Fibroblast of lung (primary cell): ENCODE results near the gene SDK2. TPM values are rescaled to one million over a fixed set of nuclear protein-coding genes. Genes with fewer than 3 reads are reported as not detected.
"Not testable (repeated sequence)": the region's sequence is repeated elsewhere in the genome, so short reads cannot be mapped to it uniquely, and the experiment has no call there.

Experiments
- DNase-seq, 2 donors: peaks; one replicate each; pipeline versions ENCODE4 v3.0.0 to v3.0.0-alpha.2; 2010; ENCODE audit warnings: low read depth in 2 of 2
- H2AFZ ChIP-seq: 2 replicates; pipeline ENCODE4 v1.5.1; 2012; ENCODE audit warnings: low read length, control low read depth, inconsistent platforms
- H3K27ac ChIP-seq: 2 replicates; pipeline ENCODE4 v1.5.1; 2011; ENCODE audit warnings: low read length, control low read depth; ENCODE audit not compliant: insufficient read depth
- H3K27me3 ChIP-seq: 2 replicates; pipeline ENCODE4 v1.5.1; 2011; ENCODE audit warnings: mild to moderate bottlenecking, low read length; ENCODE audit not compliant: control insufficient read depth, insufficient read depth
- H3K36me3 ChIP-seq: 2 replicates; pipeline ENCODE4 v1.5.1; 2011; ENCODE audit warnings: low read length; ENCODE audit not compliant: control insufficient read depth, insufficient read depth
- H3K4me1 ChIP-seq: 2 replicates; pipeline ENCODE4 v1.5.1; 2011; ENCODE audit warnings: low read length; ENCODE audit not compliant: control insufficient read depth, insufficient read depth; ENCODE audit errors: extremely low read depth
- H3K4me2 ChIP-seq: 2 replicates; pipeline ENCODE4 v1.5.1; 2011; ENCODE audit warnings: low read length, control low read depth; ENCODE audit not compliant: insufficient read depth; ENCODE audit errors: extremely low read depth
- H3K4me3 ChIP-seq, 4 experiments: fragments of 200-600 bp in 1 of 4; sonication (generic) in 1 of 4; replicated peaks in 1 of 4; 2 replicates each; pipeline ENCODE4 v1.5.1; 2011 to 2016; ENCODE audit warnings: low read length in 4 of 4, low read depth in 3 of 4, mild to moderate bottlenecking in 3 of 4, control low read depth in 2 of 4, inconsistent platforms in 1 of 4, mixed read lengths in 1 of 4; ENCODE audit not compliant: insufficient read depth in 1 of 4; ENCODE audit errors: control extremely low read depth in 1 of 4
- H3K79me2 ChIP-seq: 2 replicates; pipeline ENCODE4 v1.5.1; 2012; ENCODE audit warnings: mild to moderate bottlenecking, low read length, inconsistent platforms; ENCODE audit not compliant: control insufficient read depth, insufficient read depth
- H3K9ac ChIP-seq: 2 replicates; pipeline ENCODE4 v1.5.1; 2011; ENCODE audit warnings: mild to moderate bottlenecking, low read length, control low read depth; ENCODE audit not compliant: insufficient read depth
- H3K9me3 ChIP-seq: 2 replicates; pipeline ENCODE4 v1.5.1; 2012; ENCODE audit warnings: low read depth, low read length; ENCODE audit not compliant: control insufficient read depth, insufficient read depth
- H4K20me1 ChIP-seq: 2 replicates; pipeline ENCODE4 v1.5.1; 2011; ENCODE audit warnings: low read length; ENCODE audit not compliant: control insufficient read depth, insufficient read depth; ENCODE audit errors: extremely low read depth
- EZH2 ChIP-seq: IDR thresholded peaks from 2 replicates; pipeline ENCODE4 v1.5.1; 2012; ENCODE audit warnings: low read length, control low read depth, mild to moderate bottlenecking; ENCODE audit errors: missing control alignments
- polyA plus RNA-seq, 2 donors: library from polyadenylated mRNA; depleted of rRNA in 1 of 2; stranded (reverse) in 1 of 2; unstranded in 1 of 2; fragments of >200 nt; gene quantifications; 2 replicates each; pipeline ENCODE4 v1.2.1, GENCODE V29; 2011 to 2012; ENCODE audit warnings: missing spikeins in 1 of 2
- total RNA-seq: library from RNA; depleted of rRNA; stranded (reverse); fragments of >200 nt; gene quantifications from 2 replicates; pipeline ENCODE4 v1.2.1, GENCODE V29; 2014
- TF ChIP-seq, protein P1 (sequence below), 2 donors: IDR thresholded peaks in 1 of 2; conservative IDR thresholded peaks in 1 of 2; 1 replicate in 1 of 2; 2 replicates in 1 of 2; pipeline ENCODE4 v1.5.1; 2011 to 2012; ENCODE audit warnings: low read length in 2 of 2, control low read depth in 1 of 2, inconsistent platforms in 1 of 2, low read depth in 1 of 2, mild to moderate bottlenecking in 1 of 2

The SDK2 gene
- total and polyA plus RNA-seq, 2 donors (not counting 1 experiment from before 2014, with no cell fraction given), result under 0.01 to 0.01 TPM

DNA sequence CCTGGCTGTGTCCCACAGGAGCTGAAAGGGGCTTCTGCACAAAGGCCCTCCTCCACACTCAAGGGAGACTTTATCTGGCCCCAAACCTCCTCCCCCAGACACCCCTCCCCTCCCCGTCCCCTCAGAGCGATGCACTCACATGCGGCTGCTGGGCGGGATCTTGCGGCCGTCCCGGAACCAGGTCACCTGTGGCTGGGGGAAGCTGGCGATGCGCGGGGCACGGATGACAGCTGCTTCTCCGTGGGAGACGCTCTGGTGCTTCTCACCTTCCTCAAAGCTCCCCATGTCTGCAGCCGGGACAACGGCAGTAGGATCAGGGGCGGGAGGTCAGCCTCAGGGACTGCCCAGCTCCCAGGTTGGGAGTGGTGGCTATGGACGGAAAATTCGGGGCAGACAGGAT lies 188.5 kb downstream of the SDK2 start:
- no peak overlapping the region for H2AFZ ChIP-seq
- no peak overlapping the region for H3K9ac ChIP-seq
- no peaks in the 10 kb centered on the region for H4K20me1 ChIP-seq
- H3K36me3 ChIP-seq, result no peaks in the 10 kb centered on the region
- no peak overlapping the region for H3K4me2 ChIP-seq
- H3K27me3 ChIP-seq, result no peaks in the 10 kb centered on the region
- TF ChIP-seq, protein P1, sequence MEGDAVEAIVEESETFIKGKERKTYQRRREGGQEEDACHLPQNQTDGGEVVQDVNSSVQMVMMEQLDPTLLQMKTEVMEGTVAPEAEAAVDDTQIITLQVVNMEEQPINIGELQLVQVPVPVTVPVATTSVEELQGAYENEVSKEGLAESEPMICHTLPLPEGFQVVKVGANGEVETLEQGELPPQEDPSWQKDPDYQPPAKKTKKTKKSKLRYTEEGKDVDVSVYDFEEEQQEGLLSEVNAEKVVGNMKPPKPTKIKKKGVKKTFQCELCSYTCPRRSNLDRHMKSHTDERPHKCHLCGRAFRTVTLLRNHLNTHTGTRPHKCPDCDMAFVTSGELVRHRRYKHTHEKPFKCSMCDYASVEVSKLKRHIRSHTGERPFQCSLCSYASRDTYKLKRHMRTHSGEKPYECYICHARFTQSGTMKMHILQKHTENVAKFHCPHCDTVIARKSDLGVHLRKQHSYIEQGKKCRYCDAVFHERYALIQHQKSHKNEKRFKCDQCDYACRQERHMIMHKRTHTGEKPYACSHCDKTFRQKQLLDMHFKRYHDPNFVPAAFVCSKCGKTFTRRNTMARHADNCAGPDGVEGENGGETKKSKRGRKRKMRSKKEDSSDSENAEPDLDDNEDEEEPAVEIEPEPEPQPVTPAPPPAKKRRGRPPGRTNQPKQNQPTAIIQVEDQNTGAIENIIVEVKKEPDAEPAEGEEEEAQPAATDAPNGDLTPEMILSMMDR (conservative IDR thresholded peaks at IDR 0.05 in 1 of 2, IDR thresholded peaks at IDR 0.05 in 1 of 2; ENCODE audit: low read depth in 1 of 2, low read length in 2 of 2), result no peak
- TF ChIP-seq EZH2, result no peak
- H3K4me1 ChIP-seq, result no peaks in the 10 kb centered on the region
- H3K4me3 ChIP-seq, result no peak overlapping the region
- no peak for DNase-seq
- H3K9me3 ChIP-seq, result no peaks in the 10 kb centered on the region
- H3K27ac ChIP-seq, result no peak overlapping the region
- H3K79me2 ChIP-seq, result no peaks in the 10 kb centered on the region

DNA sequence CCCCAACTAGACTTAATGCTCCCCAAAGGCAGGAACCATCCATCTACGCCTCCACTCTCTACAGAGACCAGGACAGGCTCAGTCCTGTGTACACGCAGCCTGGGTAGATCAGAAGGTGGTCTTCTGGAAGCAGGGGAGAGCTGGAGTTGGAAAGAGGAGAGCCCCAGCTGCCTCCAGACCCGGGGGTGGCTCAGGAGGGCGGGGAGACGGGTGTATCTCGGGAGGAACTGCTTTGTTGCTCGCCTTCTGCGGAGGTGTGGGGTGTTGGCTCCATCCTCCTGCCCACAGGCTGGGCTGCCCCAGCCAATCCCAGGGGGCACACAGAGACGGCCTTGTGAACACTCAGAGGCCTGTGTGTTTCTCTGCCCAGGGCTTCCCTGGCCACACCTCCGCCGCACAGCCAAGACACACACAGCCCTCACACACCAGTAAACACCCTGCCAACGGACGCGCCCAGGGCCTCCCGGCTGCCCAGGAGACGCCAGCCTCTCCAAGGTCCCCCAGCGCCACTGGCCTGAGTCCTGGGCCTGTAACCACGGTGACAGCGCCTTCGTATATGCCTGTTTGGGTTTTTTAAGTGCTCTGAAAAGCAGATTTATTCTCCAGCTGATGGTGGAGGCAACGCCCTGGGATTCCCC lies 189.1 kb downstream of the SDK2 start:
- Histone ChIP-seq H3K27me3 (no peaks in the 10 kb centered on the region), H3K4me2 (no peak overlapping the region), H3K9me3 (no peaks in the 10 kb centered on the region), H3K36me3 (no peaks in the 10 kb centered on the region), H2AFZ (no peak overlapping the region), H3K9ac (no peak overlapping the region), H3K27ac (no peak overlapping the region), H3K79me2 (no peaks in the 10 kb centered on the region), H3K4me1 (no peaks in the 10 kb centered on the region), H3K4me3 (no peak overlapping the region), H4K20me1 (no peaks in the 10 kb centered on the region)
- no peak for DNase-seq
- TF ChIP-seq EZH2, result no peak
- TF ChIP-seq, protein P1 (conservative IDR thresholded peaks at IDR 0.05 in 1 of 2, IDR thresholded peaks at IDR 0.05 in 1 of 2; ENCODE audit: low read depth in 1 of 2, low read length in 2 of 2), result no peak

DNA sequence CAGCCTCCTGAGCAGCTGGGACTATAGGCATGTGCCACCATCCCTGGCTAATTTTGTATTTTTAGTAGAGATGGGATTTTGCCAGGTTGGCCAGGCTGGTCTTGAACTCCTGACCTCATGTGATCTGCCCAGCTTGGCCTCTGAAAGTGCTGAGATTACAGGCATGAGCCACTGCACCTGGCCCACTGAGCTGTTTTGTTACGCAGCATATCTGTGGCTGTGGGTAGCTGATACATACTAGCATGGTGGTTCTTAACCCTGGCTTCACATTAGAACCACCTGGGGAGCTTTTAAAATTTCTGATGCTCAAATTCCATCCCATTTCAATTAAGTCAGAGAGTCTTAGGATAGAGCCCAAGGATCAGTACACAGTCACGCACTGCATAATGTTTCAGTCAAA lies 190.8 kb downstream of the SDK2 start:
- H3K79me2 ChIP-seq, H3K9me3 ChIP-seq, H3K4me2 ChIP-seq: not testable (repeated sequence)

More for the DNA sequence above, 190.8 kb downstream of the SDK2 start:
- not testable (repeated sequence) for H2AFZ ChIP-seq, DNase-seq, H3K27me3 ChIP-seq, H3K36me3 ChIP-seq, H3K27ac ChIP-seq, H3K4me3 ChIP-seq, H3K4me1 ChIP-seq, H3K9ac ChIP-seq, H4K20me1 ChIP-seq
